NT2/D1 (cell line): ENCODE measurements around the gene CACNA2D2.

Experiments used
- YY1 ChIP-seq: IDR thresholded peaks from 2 replicates; pipeline ENCODE4 v1.6.1; 2011; ENCODE audit not compliant: insufficient read length, insufficient read depth
- ZNF274 ChIP-seq: IDR thresholded peaks from 2 replicates; pipeline ENCODE4 v1.6.1; 2011; ENCODE audit warnings: mild to moderate bottlenecking, low read depth, low read length

GRCh38 chr3:50450209-50450921, 53.1 kb downstream of the CACNA2D2 start:
- TF ChIP-seq ZNF274 (no peak), YY1 (no peak)
